GM21528 (cell line): Measurements from ENCODE around the gene ABCC2.
"Not testable (repeated sequence)": the region's sequence is repeated elsewhere in the genome, so short reads cannot be mapped to it uniquely, and the experiment has no call there.

Experiments
- ATAC-seq: cut with Tn5 transposase; IDR thresholded peaks from one replicate; pipeline ENCODE4 v1.9.1; 2021; ENCODE audit warnings: mild to moderate bottlenecking, moderate library complexity; ENCODE audit not compliant: unreplicated experiment, low FRiP score

Gene ABCC2

DNA sequence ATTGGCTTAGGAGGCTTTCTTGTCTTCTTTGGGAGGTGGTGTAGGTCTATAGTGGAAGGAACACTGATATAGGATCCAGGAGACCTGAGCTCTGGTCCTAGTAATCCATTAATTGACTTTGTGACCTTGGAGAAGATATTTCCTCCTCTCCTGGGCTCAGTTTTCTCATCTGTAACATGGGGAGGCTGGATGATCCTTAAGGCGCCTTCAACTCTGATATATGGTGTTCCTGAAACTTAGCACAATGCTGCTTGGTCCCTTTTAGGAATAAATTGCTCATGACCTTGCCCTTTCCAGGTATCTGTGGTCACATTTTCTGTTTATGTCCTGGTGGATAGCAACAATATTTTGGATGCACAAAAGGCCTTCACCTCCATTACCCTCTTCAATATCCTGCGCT is 25.3 kb downstream of the ABCC2 start:
- no peak for ATAC-seq

DNA sequence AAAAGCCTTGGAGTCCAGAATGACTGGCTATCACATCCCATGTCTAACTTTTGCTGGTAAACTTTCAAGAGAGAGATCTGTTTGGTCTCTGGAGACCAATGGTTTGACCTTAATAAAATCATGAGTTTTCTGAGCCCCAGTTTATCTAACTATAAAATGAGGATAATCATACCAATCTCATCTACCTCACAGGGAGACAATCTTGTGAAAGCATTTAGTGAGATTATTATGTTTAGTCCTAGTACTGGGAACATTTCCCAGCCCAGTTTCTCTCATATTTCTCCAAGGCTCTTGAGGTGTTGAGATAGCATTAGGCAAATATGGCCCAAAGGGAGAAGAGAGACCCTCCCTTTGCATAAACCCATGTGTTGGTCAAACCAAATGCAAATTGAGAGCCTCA is 25.8 kb downstream of the ABCC2 start:
- no peak for ATAC-seq

- ATAC-seq = no peak
Observed at GRCh38 chr10:99809481-99809880, 27.0 kb downstream of the ABCC2 start.

- ATAC-seq = no peak
Observed at GRCh38 chr10:99809931-99810615, 27.6 kb downstream of the ABCC2 start.

- ATAC-seq = no peak
Observed at GRCh38 chr10:99812177-99812576, 29.7 kb downstream of the ABCC2 start.

DNA sequence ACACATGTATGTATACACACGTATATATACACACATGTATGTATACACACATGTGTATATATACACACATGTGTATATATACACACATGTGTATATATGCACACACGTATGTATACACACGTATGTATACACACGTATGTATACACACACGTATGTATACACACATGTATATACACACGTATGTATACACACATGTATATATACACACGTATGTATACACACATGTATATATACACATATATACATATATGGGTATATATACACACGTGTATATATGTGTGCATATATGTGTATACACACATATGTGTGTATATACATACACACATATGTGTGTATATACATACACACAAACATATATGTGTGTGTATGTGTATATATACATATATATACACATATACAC is 31.7 kb downstream of the ABCC2 start:
- no peak for ATAC-seq

- ATAC-seq = no peak
Observed at GRCh38 chr10:99815621-99816020, 33.2 kb downstream of the ABCC2 start.

- ATAC-seq = no peak
Observed at GRCh38 chr10:99827936-99828335, 45.5 kb downstream of the ABCC2 start.

GRCh38 chr10:99828464-99828863 is 46.0 kb downstream of the ABCC2 start:
- no peak for ATAC-seq

GRCh38 chr10:99832439-99832838 is 50.0 kb downstream of the ABCC2 start:
- ATAC-seq = no peak

GRCh38 chr10:99834410-99834809 is 52.0 kb downstream of the ABCC2 start:
- no peak for ATAC-seq

DNA sequence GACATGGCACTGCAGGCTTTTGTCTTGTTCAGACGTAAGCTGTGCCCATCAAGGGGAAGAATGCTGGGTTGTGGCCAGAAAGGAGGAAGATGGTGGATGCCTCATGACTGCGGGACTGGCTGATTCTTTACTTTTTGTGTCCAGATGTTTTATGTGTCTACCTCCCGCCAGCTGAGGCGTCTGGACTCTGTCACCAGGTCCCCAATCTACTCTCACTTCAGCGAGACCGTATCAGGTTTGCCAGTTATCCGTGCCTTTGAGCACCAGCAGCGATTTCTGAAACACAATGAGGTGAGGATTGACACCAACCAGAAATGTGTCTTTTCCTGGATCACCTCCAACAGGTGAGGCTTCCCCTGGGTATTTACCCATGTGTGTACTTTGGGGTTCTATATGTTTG is 53.5 kb downstream of the ABCC2 start:
- ATAC-seq = no peak

DNA sequence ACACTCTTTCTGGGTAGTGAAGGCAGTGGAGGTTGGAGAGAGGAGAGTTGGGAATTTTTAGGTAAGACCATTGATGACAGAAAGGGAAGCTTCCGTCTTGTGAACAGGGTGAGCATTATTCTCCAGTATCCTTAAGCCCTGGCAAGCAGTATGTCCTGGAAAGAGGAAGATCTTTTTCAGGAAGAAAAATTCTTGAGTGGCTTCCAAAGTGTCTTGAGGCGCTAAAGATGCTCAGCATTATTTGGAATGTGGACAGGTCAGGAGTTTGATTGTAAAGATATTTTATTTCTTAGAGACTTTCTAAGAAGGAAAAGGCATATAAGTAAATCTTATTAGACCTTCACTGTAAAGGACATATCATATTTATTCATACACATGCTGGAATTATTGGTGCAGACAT is 54.3 kb downstream of the ABCC2 start:
- ATAC-seq = no peak

GRCh38 chr10:99840859-99841258 is 58.4 kb downstream of the ABCC2 start:
- ATAC-seq = not testable (repeated sequence)

- ATAC-seq = no peak
Observed at GRCh38 chr10:99841746-99842145, 59.3 kb downstream of the ABCC2 start.

DNA sequence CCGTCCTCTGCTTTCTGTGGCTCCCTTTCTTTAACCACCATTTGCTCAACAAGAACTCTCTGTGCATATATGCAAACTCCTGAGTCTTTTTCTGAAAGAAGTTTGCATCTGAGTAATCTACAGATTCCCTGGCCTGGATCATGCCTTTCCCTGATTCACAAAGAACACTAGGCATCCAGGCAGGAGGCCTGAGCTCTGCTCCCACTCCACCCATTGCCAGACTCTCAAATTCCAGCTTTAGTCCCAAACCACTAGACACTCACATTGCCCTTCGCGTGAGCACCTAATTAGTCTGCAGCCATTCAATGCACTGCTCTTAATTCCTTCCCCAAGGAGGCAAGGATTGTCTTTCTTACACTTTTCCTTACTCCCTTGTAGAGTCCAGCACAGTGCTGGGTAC is 60.9 kb downstream of the ABCC2 start:
- ATAC-seq = no peak

- no peak for ATAC-seq
Observed at GRCh38 chr10:99844433-99844955, 62.1 kb downstream of the ABCC2 start.

GRCh38 chr10:99845837-99846382 is 63.5 kb downstream of the ABCC2 start:
- peak; percentile 74 for ATAC-seq

- no peak for ATAC-seq
Observed at GRCh38 chr10:99849057-99849456, 66.6 kb downstream of the ABCC2 start.

DNA sequence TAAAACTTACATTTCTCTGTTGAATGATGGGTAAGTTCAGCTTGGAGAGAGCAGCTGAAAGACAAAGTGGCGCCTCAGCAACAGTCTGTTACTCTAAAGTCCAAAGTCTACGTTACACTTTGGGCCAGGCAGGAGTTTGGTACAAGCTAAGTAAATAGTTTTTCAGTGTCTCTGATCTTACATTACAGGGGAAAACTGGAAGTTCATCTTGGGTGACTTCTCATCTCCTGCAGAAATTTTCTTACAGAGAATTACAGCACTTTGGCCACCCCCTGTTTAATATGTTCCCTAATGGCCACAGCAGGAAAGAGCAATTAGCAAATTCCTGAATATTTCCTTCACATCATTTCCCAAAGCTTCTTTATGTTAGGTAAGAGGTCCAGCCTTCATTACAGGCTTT is 67.1 kb downstream of the ABCC2 start:
- no peak for ATAC-seq

GRCh38 chr10:99850021-99850766 is 67.8 kb downstream of the ABCC2 start:
- ATAC-seq = no peak
